NOMO-1 treated with dmso at 0.1 percent for 144 hours (cell line): ENCODE measurements around the gene PTPRE.
"Not testable (repeated sequence)": the region's sequence is repeated elsewhere in the genome, so short reads cannot be mapped to it uniquely, and the experiment has no call there.

Source experiments
- DNase-seq: peaks from one replicate; lab custom pipeline; 2025; ENCODE audit not compliant: unreplicated experiment; lab: John Stamatoyannopoulos, UW

PTPRE gene

GRCh38 chr10:127977357-127978009 lies 70.6 kb downstream of the PTPRE start:
- no peak for DNase-seq

DNA sequence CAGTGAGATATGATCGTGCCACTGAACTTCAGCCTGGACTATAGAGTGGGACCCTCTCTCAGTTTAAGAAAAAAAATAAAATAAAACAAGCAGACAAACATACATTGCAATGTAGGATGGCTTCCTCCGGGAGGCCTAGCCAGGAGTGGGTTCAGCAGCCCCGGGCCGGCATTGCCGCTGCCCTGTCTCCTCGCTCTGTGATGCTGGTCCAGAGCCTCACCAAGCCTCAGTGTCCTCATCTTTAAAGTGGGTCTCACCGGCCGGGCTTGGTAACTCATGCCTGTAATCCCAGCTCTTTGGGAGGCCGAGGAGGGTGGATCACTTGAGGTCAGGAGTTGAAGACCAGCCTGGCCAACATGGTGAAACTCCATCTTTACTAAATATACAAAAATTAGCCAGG lies 71.6 kb downstream of the PTPRE start:
- DNase-seq = no peak

DNA sequence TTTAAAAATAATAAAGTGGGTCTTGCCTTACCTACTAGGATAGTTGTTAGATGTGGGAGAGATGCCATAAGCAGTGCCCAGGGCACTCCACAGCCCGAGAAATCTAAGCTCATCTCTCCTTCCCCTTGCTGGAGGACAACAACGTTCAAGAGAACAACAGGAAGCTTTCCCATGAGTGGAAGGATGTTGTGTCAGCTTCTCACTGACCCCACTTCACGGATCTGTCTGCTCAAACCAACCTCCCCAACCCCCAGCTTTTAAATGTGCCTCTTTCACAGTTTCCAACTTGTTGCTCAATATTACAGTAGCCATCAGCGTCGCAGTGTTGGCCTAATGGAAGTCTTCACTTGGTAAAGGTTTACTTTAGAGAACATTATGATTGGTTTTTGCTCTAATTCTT lies 72.1 kb downstream of the PTPRE start:
- no peak for DNase-seq

GRCh38 chr10:127979566-127979965 lies 72.7 kb downstream of the PTPRE start:
- no peak for DNase-seq

DNA sequence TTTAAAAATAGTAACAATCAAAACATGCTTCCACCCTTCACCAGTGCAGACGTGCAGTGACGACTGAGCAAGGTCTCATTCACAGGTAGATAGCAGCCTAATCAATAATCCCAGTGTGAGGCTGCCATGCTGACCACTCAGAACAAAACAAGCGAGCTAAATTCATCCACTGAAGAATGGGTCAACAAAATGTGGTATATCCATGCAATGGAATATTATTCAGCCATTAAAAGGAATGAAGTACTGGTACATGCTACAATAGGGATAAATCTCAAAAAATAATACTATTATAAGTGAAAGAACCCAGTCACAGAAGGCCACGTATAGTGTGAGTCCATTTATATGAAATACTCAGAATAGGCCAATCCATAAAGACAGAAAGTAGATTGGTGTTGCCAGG lies 74.0 kb downstream of the PTPRE start:
- no peak for DNase-seq

DNA sequence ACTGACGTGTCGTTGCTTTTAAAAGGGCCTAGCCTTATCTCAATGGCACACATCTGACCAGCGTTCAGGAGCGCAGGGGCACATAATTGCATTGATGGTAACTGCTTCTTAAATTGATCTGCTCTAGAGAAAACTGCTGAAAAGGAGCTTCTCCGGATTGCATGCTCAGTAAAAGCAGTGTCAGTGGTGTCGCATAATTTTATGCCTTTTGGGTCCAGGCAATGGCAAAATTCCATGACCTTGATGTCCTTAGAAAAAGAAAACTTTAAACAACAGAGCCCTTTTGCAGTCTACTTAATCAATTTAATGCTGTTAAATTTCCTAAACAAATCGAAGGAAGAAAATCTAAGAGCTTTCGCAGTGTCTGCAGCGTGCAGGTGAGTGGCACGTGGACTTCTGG lies 75.7 kb downstream of the PTPRE start:
- no peak for DNase-seq

- no peak for DNase-seq
Observed at GRCh38 chr10:127983344-127984100, 76.6 kb downstream of the PTPRE start.

DNA sequence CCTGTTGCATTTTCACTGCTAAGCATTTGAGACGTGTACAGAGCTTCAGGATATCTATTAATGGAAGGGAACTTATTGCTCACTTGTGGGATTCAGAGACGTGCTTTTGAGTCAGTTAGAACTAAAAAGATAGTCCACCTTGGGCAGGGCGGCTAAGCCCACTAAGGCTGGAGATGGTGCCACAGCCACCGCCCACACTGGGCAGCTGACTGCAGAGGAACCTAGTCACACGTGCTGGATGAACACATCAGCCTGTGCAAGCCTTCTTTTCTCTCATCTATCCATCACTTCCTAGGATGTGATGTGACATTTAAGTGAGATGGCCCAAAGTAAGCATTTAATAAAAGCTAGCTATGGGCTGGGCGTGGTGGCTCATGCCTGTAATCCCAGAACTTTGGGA lies 78.0 kb downstream of the PTPRE start:
- no peak for DNase-seq

DNA sequence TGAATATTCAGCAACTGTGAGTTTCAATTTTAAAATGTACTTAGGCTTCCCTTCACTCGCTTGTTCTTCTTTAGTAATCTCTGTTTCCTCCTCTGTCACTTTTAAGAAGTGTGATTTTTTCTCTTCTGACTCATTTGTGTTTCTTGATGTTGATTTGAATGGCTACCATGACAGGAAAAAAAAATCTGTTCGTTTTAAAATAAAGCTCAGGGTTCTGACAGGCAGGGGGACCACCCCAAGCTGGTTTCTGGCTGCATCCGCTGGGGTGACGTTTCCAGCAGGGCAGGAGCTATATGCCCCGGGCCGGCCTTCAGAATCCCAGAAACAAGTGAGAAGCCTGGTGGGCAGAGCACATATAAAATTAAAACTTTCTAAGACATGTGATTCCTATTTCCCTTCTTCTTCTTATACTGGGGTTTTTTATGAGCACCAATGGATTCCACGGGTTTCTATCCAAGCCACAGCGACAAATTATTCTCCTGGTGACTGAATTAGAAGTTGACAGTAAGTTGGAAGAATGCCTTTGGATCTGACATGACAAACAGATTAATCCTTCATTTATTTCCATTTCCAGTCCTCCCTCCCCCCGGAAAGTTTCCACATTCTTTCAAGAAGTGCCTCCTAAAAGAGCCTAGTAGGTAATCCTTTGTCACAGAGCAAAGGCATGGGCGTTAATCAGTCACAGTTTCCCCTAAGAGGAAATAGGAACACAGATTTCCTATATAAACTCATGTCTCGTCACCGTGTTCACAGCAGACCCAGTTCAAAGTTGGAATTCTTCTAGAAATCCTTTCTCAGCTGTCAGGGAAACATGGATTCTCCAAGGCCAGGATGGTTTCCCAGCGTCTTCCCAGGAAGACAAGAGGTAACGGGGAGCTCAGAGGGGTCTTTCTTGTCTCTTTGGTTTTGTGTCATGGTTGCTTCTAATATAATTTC lies 79.9 kb downstream of the PTPRE start:
- DNase-seq = no peak

- peak; percentile 11 for DNase-seq
Observed at GRCh38 chr10:127987467-127988380, 80.8 kb downstream of the PTPRE start.

GRCh38 chr10:127989481-127990012 lies 82.6 kb downstream of the PTPRE start:
- no peak for DNase-seq

DNA sequence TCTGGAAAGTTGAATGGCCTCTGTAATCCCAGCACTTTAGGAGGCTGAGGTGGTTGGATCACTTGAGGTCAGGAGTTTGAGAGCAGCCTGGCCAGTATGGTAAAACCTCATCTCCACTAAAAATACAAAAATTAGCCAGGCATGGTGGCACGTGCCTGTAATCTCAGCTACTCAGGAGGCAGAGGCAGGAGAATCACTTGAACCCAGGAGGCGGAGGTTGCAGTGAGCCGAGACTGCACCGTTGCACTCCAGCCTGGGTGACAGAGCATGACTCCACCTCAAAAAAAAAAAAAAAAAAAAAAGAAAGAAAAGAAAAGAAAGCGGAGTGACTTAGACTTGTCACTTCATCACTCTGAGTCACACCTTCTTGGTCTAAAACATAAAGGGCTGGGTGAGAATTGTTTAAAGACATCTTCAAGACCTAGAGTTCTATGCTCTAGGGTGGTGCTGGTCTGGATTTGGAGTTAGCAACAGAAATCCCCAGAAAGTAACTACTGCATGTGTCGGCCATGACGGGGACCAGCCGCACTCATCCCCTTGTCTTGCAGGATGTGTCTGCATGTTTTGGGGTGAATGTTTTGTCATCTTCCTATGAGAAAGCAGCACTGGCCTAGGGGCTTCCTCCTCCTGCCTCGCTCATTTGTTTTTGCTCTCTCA lies 83.4 kb downstream of the PTPRE start:
- DNase-seq = not testable (repeated sequence)

DNA sequence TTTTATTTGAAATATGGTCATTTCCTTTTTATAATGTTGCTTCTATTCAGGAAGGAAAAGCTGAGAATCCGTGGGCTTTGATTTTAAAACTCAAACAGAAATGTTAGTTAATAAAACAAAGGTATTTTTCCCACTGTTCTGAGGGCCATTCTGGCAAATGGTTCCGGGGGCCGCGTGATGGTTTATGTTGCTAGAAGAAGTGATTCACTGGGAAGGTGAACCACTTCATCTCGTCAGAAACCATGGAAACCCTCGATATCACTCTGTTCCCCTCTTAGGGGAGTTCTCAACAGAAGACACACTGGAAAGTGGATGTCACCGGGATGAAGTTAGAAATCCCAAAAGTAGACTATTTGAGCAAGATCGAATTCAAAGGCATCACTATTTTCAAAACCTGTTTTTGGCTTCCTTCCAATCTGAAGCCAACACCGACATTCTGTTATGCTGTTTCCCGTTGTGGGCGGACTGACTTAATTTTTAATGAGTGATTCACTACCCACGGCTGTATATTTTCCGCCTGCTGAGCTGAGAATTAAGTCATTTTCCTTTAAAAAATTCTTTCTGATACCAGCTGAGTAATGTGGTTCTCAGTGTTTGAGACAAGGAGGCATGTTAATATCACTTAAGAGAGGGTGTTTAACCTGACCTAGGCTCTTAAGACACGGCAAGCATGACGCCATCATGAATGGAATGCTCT lies 84.1 kb downstream of the PTPRE start:
- DNase-seq = no peak

DNA sequence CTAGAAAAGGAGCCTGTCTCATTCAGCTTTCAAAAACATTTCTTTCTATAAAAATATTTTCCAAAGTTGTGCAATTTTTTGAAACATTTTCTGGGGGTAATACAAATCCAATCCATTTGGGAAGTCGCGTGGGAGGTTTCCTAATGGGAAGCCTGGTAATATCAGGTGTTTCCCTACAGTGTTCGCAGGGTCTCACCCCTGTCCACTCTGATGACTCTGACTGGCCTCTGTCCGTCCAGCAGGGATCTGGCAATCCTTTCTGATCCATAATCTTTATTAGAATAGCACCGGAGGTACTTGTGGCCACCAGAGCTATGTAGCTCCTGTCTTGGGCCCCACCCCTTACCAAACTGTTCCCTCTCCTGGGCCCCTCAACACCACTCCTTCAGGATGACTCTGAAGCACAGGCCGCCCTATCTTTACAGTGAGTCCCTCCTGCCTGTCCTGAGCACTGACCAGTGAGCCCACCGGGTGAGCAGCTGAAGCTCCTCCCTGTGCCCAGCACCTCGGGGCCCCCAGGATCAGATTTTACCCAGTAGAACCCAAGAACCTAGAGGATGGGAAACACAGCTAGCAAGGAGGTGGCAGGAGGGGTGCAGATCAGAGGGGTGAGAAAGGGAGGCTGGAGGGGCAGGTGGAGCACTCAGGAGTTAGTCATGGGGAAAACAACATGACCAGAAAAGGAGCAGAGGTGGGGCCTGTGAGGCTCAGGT lies 84.8 kb downstream of the PTPRE start:
- no peak for DNase-seq

DNA sequence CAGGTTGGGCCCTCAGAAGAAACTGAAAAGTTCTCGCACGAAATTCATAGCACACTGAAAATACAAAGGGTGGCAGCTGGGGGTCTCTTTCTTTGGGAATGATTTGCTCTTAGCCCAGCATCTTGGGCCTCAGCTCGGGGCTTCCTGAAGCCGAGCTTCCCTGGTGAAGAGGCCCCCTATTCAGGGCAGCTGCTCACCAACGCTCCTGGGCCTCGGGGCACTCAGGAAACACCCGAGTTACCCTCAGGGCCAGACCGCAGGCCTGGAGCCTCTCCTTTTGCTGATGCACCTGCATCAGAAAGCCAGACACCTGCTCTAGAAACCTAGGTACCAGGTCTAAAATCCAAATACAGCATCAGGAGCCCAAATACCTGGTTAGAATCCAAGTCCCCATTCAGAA lies 85.5 kb downstream of the PTPRE start:
- no peak for DNase-seq

DNA sequence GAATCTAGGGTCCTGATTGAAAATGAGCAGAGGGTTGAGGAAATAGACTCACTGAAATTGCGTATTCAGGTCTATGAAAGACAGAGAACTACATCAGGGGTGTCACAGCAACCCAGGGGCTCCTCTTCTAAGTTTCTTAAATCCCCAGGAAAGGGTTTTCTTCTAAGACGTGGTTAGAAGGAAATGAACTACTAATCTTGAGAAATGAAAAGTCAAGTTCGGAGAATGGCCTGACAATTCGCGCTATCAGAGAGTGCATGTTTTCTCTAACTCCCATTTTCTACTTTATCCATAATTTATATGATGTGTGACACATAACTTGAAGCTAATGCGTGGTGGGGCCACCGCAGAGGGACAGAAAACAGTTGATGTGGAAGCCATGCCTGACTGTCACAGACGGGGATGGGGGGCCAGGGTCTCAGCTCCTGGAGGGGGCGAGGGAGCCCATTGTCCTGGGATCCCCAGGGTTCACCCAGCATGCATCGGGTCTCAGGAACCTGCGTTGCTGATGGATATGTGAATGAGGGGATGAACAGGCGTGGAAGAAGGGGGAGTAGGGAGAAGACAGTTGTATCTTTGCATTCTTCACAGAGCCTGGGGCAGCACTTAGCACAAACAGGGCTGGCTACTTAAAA lies 86.3 kb downstream of the PTPRE start:
- no peak for DNase-seq

DNA sequence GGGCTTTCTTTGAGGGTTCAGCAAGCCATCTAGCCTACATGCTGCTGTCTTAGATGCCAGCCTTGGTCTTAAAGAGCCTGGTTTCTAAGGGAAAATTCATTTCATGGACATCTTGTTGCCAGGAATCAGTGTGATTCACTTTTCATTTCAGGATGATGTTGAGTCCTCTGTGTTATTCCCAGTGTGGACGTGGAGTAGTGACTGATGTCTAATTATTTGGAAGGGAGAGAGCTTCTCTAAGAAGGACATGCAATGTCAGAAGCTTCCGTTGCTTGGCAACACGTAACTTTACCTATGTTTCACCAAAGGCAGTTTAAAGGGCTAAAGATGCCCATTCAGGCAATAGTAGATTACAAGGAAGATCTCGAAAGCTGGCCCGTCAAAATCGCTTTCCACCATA lies 89.0 kb downstream of the PTPRE start:
- no peak for DNase-seq

GRCh38 chr10:127996586-127996985 lies 89.7 kb downstream of the PTPRE start:
- DNase-seq = no peak
